ENCODE measurements around the gene PCED1A.
"Not testable (repeated sequence)": the region's sequence is repeated elsewhere in the genome, so short reads cannot be mapped to it uniquely, and the experiment has no call there.

PCED1A gene

GRCh38 chr20:2865630-2866029, 25.2 kb upstream of the PCED1A start:
- peak; percentile 25 to 65 for DNase-seq (ENCODE audit: low read depth in 2 of 2)

GRCh38 chr20:2865101-2865500, 24.6 kb upstream of the PCED1A start:
- no peak for DNase-seq (ENCODE audit: low read depth in 2 of 2)

- DNase-seq (ENCODE audit: low read depth in 2 of 2): no peak
Observed at GRCh38 chr20:2864626-2865025, 24.2 kb upstream of the PCED1A start.

GRCh38 chr20:2859330-2860121, 19.1 kb upstream of the PCED1A start:
- DNase-seq (ENCODE audit: low read depth in 2 of 2): no peak

GRCh38 chr20:2858591-2858990, 18.1 kb upstream of the PCED1A start:
- DNase-seq (ENCODE audit: low read depth in 2 of 2): no peak

- no peak for DNase-seq (ENCODE audit: low read depth in 2 of 2)
Observed at GRCh38 chr20:2851086-2851485, 10.6 kb upstream of the PCED1A start.

GRCh38 chr20:2849529-2849928, 9.1 kb upstream of the PCED1A start:
- no peak for DNase-seq (ENCODE audit: low read depth in 2 of 2)

GRCh38 chr20:2847802-2848201, 7.3 kb upstream of the PCED1A start:
- DNase-seq (ENCODE audit: low read depth in 2 of 2): no peak

GRCh38 chr20:2846698-2847097, 6.2 kb upstream of the PCED1A start:
- DNase-seq (ENCODE audit: low read depth in 2 of 2): no peak

GRCh38 chr20:2845607-2846006, 5.2 kb upstream of the PCED1A start:
- DNase-seq (ENCODE audit: low read depth in 2 of 2): no peak

GRCh38 chr20:2840967-2841531, 594 bp upstream of the PCED1A start:
- peak in 1 of 2 donors; percentile 6 for DNase-seq (ENCODE audit: low read depth in 2 of 2)

- no peak for DNase-seq (ENCODE audit: low read depth in 2 of 2)
Observed at GRCh38 chr20:2839732-2840137, 720 bp downstream of the PCED1A start.

- no peak for DNase-seq (ENCODE audit: low read depth in 2 of 2)
Observed at GRCh38 chr20:2838847-2839671, 1.4 kb downstream of the PCED1A start.

- no peak for DNase-seq (ENCODE audit: low read depth in 2 of 2)
Observed at GRCh38 chr20:2838170-2838797, 2.2 kb downstream of the PCED1A start.

GRCh38 chr20:2837221-2837960, 3.1 kb downstream of the PCED1A start:
- no peak for DNase-seq (ENCODE audit: low read depth in 2 of 2)

GRCh38 chr20:2836035-2836434, 4.4 kb downstream of the PCED1A start:
- no peak for DNase-seq (ENCODE audit: low read depth in 2 of 2)

- DNase-seq (ENCODE audit: low read depth in 2 of 2): no peak
Observed at GRCh38 chr20:2835331-2835796, 5.1 kb downstream of the PCED1A start.

GRCh38 chr20:2834401-2835110, 5.9 kb downstream of the PCED1A start:
- DNase-seq (ENCODE audit: low read depth in 2 of 2): no peak

GRCh38 chr20:2833761-2834160, 6.7 kb downstream of the PCED1A start:
- DNase-seq (ENCODE audit: low read depth in 2 of 2): no peak

GRCh38 chr20:2831206-2831605, 9.2 kb downstream of the PCED1A start:
- not testable (repeated sequence) for DNase-seq (ENCODE audit: low read depth in 2 of 2)

GRCh38 chr20:2829376-2829775, 11.1 kb downstream of the PCED1A start:
- DNase-seq (ENCODE audit: low read depth in 2 of 2): no peak
